Mesenchymal stem cell (in vitro differentiated cells and primary cell): ENCODE data around the gene GRAMD2A.

Experiments
- DNase-seq: peaks from one replicate; pipeline ENCODE4 v3.0.0-alpha.2; 2013
- H2AFZ ChIP-seq: one replicate; pipeline ENCODE4 v1.6.1; 2013; ENCODE audit warnings: low read depth, mild to moderate bottlenecking, control low read depth, inconsistent platforms, low read length, moderate library complexity
- H2AK5ac ChIP-seq: 2 replicates; pipeline ENCODE4 v1.6.1; 2013; ENCODE audit warnings: low read length, moderate library complexity, mild to moderate bottlenecking, inconsistent platforms; ENCODE audit not compliant: severe bottlenecking
- H2BK120ac ChIP-seq: one replicate; pipeline ENCODE4 v1.6.1; 2013; ENCODE audit warnings: low read depth, mild to moderate bottlenecking, inconsistent platforms, low read length, moderate library complexity
- H2BK12ac ChIP-seq, 2 experiments: one replicate each; pipeline ENCODE4 v1.6.1; 2013; ENCODE audit warnings: inconsistent platforms in 2 of 2, low read length in 2 of 2, mild to moderate bottlenecking in 2 of 2, moderate library complexity in 2 of 2, control low read depth in 1 of 2
- H2BK15ac ChIP-seq: one replicate; pipeline ENCODE4 v1.6.1; 2013; ENCODE audit warnings: mild to moderate bottlenecking, low read depth, inconsistent platforms; ENCODE audit not compliant: poor library complexity, severe bottlenecking
- H2BK5ac ChIP-seq: 2 replicates; pipeline ENCODE4 v1.6.1; 2013; ENCODE audit warnings: low read depth, mild to moderate bottlenecking, low read length, control low read depth, inconsistent platforms; ENCODE audit not compliant: poor library complexity, severe bottlenecking
- H3K14ac ChIP-seq, 2 experiments: one replicate each; pipeline ENCODE4 v1.6.1; 2013; ENCODE audit warnings: inconsistent platforms in 2 of 2, low read length in 2 of 2, control low read depth in 1 of 2, mild to moderate bottlenecking in 1 of 2, moderate library complexity in 1 of 2
- H3K18ac ChIP-seq, 2 experiments: one replicate each; pipeline ENCODE4 v1.6.1; 2013; ENCODE audit warnings: inconsistent platforms in 2 of 2, low read length in 2 of 2, control low read depth in 1 of 2, low read depth in 1 of 2, mild to moderate bottlenecking in 1 of 2
- H3K23ac ChIP-seq, 2 experiments: one replicate each; pipeline ENCODE4 v1.6.1; 2013; ENCODE audit warnings: inconsistent platforms in 2 of 2, low read length in 2 of 2, mild to moderate bottlenecking in 2 of 2, moderate library complexity in 2 of 2, control low read depth in 1 of 2
- H3K27ac ChIP-seq: 2 replicates; pipeline ENCODE4 v1.5.1; 2013; ENCODE audit warnings: mild to moderate bottlenecking, moderate library complexity, low read length, control low read depth, inconsistent platforms; ENCODE audit not compliant: poor library complexity, severe bottlenecking
- H3K27me3 ChIP-seq, 2 experiments: 2 replicates each; pipeline versions ENCODE4 v1.6.1 to v1.7.0; 2013; ENCODE audit warnings: low read length in 2 of 2, mild to moderate bottlenecking in 2 of 2, moderate library complexity in 2 of 2, control low read depth in 1 of 2, inconsistent platforms in 1 of 2; ENCODE audit not compliant: control insufficient read depth in 1 of 2, insufficient read depth in 1 of 2
- H3K36me3 ChIP-seq, 2 experiments: 2 replicates each; pipeline versions ENCODE4 v1.6.1 to v1.7.0; 2013; ENCODE audit warnings: low read length in 2 of 2, control low read depth in 1 of 2, inconsistent platforms in 1 of 2, low read depth in 1 of 2, mild to moderate bottlenecking in 1 of 2; ENCODE audit not compliant: insufficient read depth in 2 of 2, control insufficient read depth in 1 of 2
- H3K4ac ChIP-seq, 2 experiments: one replicate each; pipeline ENCODE4 v1.6.1; 2013; ENCODE audit warnings: inconsistent platforms in 2 of 2, low read length in 2 of 2, mild to moderate bottlenecking in 2 of 2, moderate library complexity in 2 of 2, control low read depth in 1 of 2, low read depth in 1 of 2
- H3K4me1 ChIP-seq: 2 replicates; pipeline ENCODE4 v1.6.1; 2013; ENCODE audit warnings: low read depth, low read length, control low read depth; ENCODE audit not compliant: control insufficient read depth, insufficient read depth
- H3K4me2 ChIP-seq: 2 replicates; pipeline ENCODE4 v1.6.1; 2013; ENCODE audit warnings: low read length, mild to moderate bottlenecking, inconsistent platforms; ENCODE audit not compliant: poor library complexity, severe bottlenecking
- H3K4me3 ChIP-seq, 2 experiments: 2 replicates each; pipeline versions ENCODE4 v1.5.1 to v1.7.0; 2013; ENCODE audit warnings: low read length in 2 of 2, mild to moderate bottlenecking in 2 of 2, control low read depth in 1 of 2, low read depth in 1 of 2; ENCODE audit not compliant: insufficient read depth in 1 of 2
- H3K79me1 ChIP-seq: replicated peaks from 2 replicates; pipeline ENCODE4 v1.6.1; 2013; ENCODE audit warnings: mild to moderate bottlenecking, control low read depth, low read length, inconsistent platforms; ENCODE audit not compliant: poor library complexity, severe bottlenecking
- H3K9ac ChIP-seq: 2 replicates; pipeline ENCODE4 v1.7.0; 2013; ENCODE audit warnings: mild to moderate bottlenecking, low read length, moderate library complexity
- H3K9me3 ChIP-seq: 2 replicates; pipeline ENCODE4 v1.7.0; 2013; ENCODE audit warnings: mild to moderate bottlenecking, low read length; ENCODE audit not compliant: control insufficient read depth
- H4K8ac ChIP-seq: one replicate; pipeline ENCODE4 v1.6.1; 2013; ENCODE audit warnings: inconsistent platforms, mild to moderate bottlenecking, low read length, moderate library complexity
- H4K91ac ChIP-seq: one replicate; pipeline ENCODE4 v1.6.1; 2013; ENCODE audit warnings: mild to moderate bottlenecking, low read length, inconsistent platforms
- WGBS: methylation state at CpG from one replicate; pipeline ENCODE4 v1.1.7; 2013; ENCODE audit warnings: mixed read lengths; 5-methylcytosine and 5-hydroxymethylcytosine counted together

GRAMD2A gene

GRCh38 chr15:72112116-72112515 is 85.5 kb downstream of the GRAMD2A start:
- no peak for DNase-seq
- Histone ChIP-seq H3K36me3 (no peaks in the 10 kb centered on the region), H3K4ac (no peak overlapping the region), H3K27ac (no peak overlapping the region), H3K14ac (no peak overlapping the region), H3K4me2 (no peak overlapping the region), H3K23ac (no peak overlapping the region), H2AK5ac (no peak overlapping the region), H3K27me3 (no peaks in the 10 kb centered on the region), H3K4me1 (peaks cover 2% of the 10 kb centered on the region), H3K79me1 (peaks cover 8% of the 10 kb centered on the region), H2BK12ac (no peak overlapping the region), H3K9me3 (no peaks in the 10 kb centered on the region), H3K4me3 (no peak overlapping the region), H4K91ac (no peak overlapping the region), H4K8ac (no peak overlapping the region), H3K18ac (no peak overlapping the region), H2BK15ac (no peak overlapping the region), H2BK5ac (no peak overlapping the region), H2BK120ac (no peak overlapping the region), H2AFZ (no peak overlapping the region), H3K9ac (peak overlapping the region; percentile 15)
- 95% methylated on average over 2 of the region's 2 CpGs for WGBS

GRCh38 chr15:72110355-72110754 is 87.2 kb downstream of the GRAMD2A start:
- WGBS = 98% methylated on average over 3 of the region's 3 CpGs
- no peak overlapping the region for H3K18ac ChIP-seq

More at GRCh38 chr15:72110355-72110754, 87.2 kb downstream of the GRAMD2A start:
- Histone ChIP-seq H2BK15ac (no peak overlapping the region), H3K27me3 (no peaks in the 10 kb centered on the region), H3K79me1 (peaks cover 11% of the 10 kb centered on the region), H4K8ac (no peak overlapping the region), H3K23ac (no peak overlapping the region), H3K4ac (no peak overlapping the region), H3K14ac (no peak overlapping the region), H2AK5ac (no peak overlapping the region), H3K9ac (no peak overlapping the region), H2AFZ (no peak overlapping the region), H3K4me3 (no peak overlapping the region), H3K9me3 (no peaks in the 10 kb centered on the region), H3K36me3 (no peaks in the 10 kb centered on the region), H2BK12ac (no peak overlapping the region), H4K91ac (no peak overlapping the region), H2BK120ac (no peak overlapping the region), H3K27ac (no peak overlapping the region), H3K4me2 (no peak overlapping the region), H2BK5ac (no peak overlapping the region), H3K4me1 (peaks cover 3% of the 10 kb centered on the region)
- DNase-seq = no peak
